Measurements from ENCODE around the gene PDCD11.

DNA sequence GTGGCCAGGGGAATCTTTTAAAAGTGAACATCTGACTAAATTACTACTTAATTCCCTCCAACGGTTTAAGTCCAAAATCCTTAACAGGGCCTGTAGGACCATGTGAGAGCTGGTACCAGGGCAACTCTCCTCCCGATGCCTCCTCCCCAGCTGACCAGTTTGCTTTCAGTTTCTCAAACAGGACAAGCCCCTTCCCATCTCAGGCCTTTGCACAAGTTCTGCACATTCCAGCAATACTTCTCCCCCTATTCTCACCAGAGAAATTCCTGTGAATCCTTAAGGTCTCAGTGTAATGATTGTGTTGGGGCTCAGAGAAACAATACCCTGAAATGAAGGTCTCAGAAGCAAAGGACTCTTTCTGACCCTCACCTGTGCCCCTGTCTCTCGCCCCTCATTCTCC is 70.3 kb downstream of the PDCD11 start:
- TF ChIP-seq POLR2AphosphoS5 (IDR thresholded peaks at IDR 0.05; ENCODE audit: low read depth) (no peak), GABPA (IDR thresholded peaks at IDR 0.05; ENCODE audit: low read depth) (no peak), SPI1 (IDR thresholded peaks at IDR 0.05; ENCODE audit: borderline replicate concordance, low read depth) (no peak)
- TF ChIP-seq, protein P1, sequence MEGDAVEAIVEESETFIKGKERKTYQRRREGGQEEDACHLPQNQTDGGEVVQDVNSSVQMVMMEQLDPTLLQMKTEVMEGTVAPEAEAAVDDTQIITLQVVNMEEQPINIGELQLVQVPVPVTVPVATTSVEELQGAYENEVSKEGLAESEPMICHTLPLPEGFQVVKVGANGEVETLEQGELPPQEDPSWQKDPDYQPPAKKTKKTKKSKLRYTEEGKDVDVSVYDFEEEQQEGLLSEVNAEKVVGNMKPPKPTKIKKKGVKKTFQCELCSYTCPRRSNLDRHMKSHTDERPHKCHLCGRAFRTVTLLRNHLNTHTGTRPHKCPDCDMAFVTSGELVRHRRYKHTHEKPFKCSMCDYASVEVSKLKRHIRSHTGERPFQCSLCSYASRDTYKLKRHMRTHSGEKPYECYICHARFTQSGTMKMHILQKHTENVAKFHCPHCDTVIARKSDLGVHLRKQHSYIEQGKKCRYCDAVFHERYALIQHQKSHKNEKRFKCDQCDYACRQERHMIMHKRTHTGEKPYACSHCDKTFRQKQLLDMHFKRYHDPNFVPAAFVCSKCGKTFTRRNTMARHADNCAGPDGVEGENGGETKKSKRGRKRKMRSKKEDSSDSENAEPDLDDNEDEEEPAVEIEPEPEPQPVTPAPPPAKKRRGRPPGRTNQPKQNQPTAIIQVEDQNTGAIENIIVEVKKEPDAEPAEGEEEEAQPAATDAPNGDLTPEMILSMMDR (IDR thresholded peaks at IDR 0.05; ENCODE audit: insufficient read depth, low read length) = no peak
- TF ChIP-seq, protein P2, sequence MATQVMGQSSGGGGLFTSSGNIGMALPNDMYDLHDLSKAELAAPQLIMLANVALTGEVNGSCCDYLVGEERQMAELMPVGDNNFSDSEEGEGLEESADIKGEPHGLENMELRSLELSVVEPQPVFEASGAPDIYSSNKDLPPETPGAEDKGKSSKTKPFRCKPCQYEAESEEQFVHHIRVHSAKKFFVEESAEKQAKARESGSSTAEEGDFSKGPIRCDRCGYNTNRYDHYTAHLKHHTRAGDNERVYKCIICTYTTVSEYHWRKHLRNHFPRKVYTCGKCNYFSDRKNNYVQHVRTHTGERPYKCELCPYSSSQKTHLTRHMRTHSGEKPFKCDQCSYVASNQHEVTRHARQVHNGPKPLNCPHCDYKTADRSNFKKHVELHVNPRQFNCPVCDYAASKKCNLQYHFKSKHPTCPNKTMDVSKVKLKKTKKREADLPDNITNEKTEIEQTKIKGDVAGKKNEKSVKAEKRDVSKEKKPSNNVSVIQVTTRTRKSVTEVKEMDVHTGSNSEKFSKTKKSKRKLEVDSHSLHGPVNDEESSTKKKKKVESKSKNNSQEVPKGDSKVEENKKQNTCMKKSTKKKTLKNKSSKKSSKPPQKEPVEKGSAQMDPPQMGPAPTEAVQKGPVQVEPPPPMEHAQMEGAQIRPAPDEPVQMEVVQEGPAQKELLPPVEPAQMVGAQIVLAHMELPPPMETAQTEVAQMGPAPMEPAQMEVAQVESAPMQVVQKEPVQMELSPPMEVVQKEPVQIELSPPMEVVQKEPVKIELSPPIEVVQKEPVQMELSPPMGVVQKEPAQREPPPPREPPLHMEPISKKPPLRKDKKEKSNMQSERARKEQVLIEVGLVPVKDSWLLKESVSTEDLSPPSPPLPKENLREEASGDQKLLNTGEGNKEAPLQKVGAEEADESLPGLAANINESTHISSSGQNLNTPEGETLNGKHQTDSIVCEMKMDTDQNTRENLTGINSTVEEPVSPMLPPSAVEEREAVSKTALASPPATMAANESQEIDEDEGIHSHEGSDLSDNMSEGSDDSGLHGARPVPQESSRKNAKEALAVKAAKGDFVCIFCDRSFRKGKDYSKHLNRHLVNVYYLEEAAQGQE (IDR thresholded peaks at IDR 0.05; ENCODE audit: insufficient replicate concordance, low read depth) = no peak

Data from HL-60 (cell line).